CD14-positive monocyte (primary cell): ENCODE measurements around the gene ZNF500. TPM values are rescaled to one million over a fixed set of nuclear protein-coding genes. Genes with fewer than 3 reads are reported as not detected.

Source experiments
- DNase-seq, 3 donors: peaks; one replicate each; pipeline ENCODE4 v3.0.0-alpha.2; 2011 to 2022
- H2AFZ ChIP-seq: 2 replicates; pipeline ENCODE4 v1.6.0; 2012; ENCODE audit warnings: mild to moderate bottlenecking, low read depth, low read length, inconsistent platforms; ENCODE audit not compliant: insufficient read depth, poor library complexity, severe bottlenecking
- H3K27ac ChIP-seq, 2 donors: 1 replicate in 1 of 2; 2 replicates in 1 of 2; pipeline ENCODE4 v1.5.1; 2012 to 2013; ENCODE audit warnings: low read length in 2 of 2, control low read depth in 1 of 2, inconsistent platforms in 1 of 2, low read depth in 1 of 2, mild to moderate bottlenecking in 1 of 2
- H3K27me3 ChIP-seq, 2 donors: one replicate each; pipeline versions ENCODE4 v1.6.0 to v1.6.1; 2011 to 2013; ENCODE audit warnings: low read length in 2 of 2; ENCODE audit not compliant: control insufficient read depth in 2 of 2, insufficient read depth in 2 of 2
- H3K36me3 ChIP-seq, 2 donors: replicated peaks in 1 of 2; 1 replicate in 1 of 2; 2 replicates in 1 of 2; pipeline versions ENCODE4 v1.5.1 to v1.6.1; 2012 to 2013; ENCODE audit warnings: low read length in 2 of 2, control low read depth in 1 of 2, inconsistent platforms in 1 of 2, mild to moderate bottlenecking in 1 of 2; ENCODE audit not compliant: insufficient read depth in 2 of 2, control insufficient read depth in 1 of 2
- H3K4me1 ChIP-seq, 2 donors: 1 replicate in 1 of 2; 2 replicates in 1 of 2; pipeline versions ENCODE4 v1.5.1 to v1.6.1; 2012 to 2013; ENCODE audit warnings: low read length in 2 of 2, control low read depth in 1 of 2, inconsistent platforms in 1 of 2, mild to moderate bottlenecking in 1 of 2, moderate library complexity in 1 of 2; ENCODE audit not compliant: insufficient read depth in 2 of 2, control insufficient read depth in 1 of 2
- H3K4me2 ChIP-seq: replicated peaks from 2 replicates; pipeline ENCODE3; 2012; ENCODE audit warnings: low read length, moderate library complexity, mild to moderate bottlenecking; ENCODE audit not compliant: poor library complexity, severe bottlenecking; ENCODE audit errors: extremely low read depth
- H3K4me3 ChIP-seq, 3 experiments: fragments of 200-600 bp in 1 of 3; sonication (generic) in 1 of 3; replicated peaks in 1 of 3; 1 replicate in 2 of 3; 2 replicates in 1 of 3; pipeline ENCODE4 v1.5.1; 2011 to 2013; ENCODE audit warnings: low read length in 3 of 3, mild to moderate bottlenecking in 3 of 3, control low read depth in 2 of 3, low read depth in 2 of 3, inconsistent platforms in 1 of 3, moderate library complexity in 1 of 3
- H3K79me2 ChIP-seq: 2 replicates; pipeline ENCODE4 v1.6.0; 2012; ENCODE audit warnings: mild to moderate bottlenecking, control low read depth, inconsistent platforms, low read length, moderate library complexity; ENCODE audit not compliant: insufficient read depth
- H3K9ac ChIP-seq: 2 replicates; pipeline ENCODE4 v1.6.0; 2017; ENCODE audit warnings: low read length, mild to moderate bottlenecking; ENCODE audit not compliant: insufficient read depth, poor library complexity, severe bottlenecking
- H3K9me3 ChIP-seq, 2 donors: replicated peaks in 1 of 2; 1 replicate in 1 of 2; 2 replicates in 1 of 2; pipeline versions ENCODE4 v1.5.1 to v1.6.1; 2012 to 2013; ENCODE audit warnings: low read length in 2 of 2, control low read depth in 1 of 2; ENCODE audit not compliant: control insufficient read depth in 1 of 2, insufficient read depth in 1 of 2
- H4K20me1 ChIP-seq: 2 replicates; pipeline ENCODE4 v1.6.0; 2012; ENCODE audit warnings: mild to moderate bottlenecking, low read length, control low read depth, moderate library complexity; ENCODE audit not compliant: insufficient read depth
- H3K27ac Mint-ChIP-seq, 7 donors: one replicate each; pipeline ENCODE4 v1.8.0; 2020; ENCODE audit warnings: mild to moderate bottlenecking in 7 of 7, mixed read lengths in 7 of 7, moderate library complexity in 6 of 7, inconsistent platforms in 2 of 7
- H3K27me3 Mint-ChIP-seq, 3 donors: one replicate each; pipeline ENCODE4 v1.8.0; 2021 to 2022; ENCODE audit warnings: low read depth in 3 of 3, mild to moderate bottlenecking in 3 of 3, mixed read lengths in 3 of 3, moderate library complexity in 3 of 3, inconsistent platforms in 1 of 3
- H3K36me3 Mint-ChIP-seq, 2 donors: one replicate each; pipeline ENCODE4 v1.8.0; 2020; ENCODE audit warnings: mixed read lengths in 2 of 2, inconsistent platforms in 1 of 2, mild to moderate bottlenecking in 1 of 2
- H3K4me1 Mint-ChIP-seq: one replicate; pipeline ENCODE4 v1.8.0; 2020; ENCODE audit warnings: mild to moderate bottlenecking, mixed read lengths
- H3K4me3 Mint-ChIP-seq, 2 donors: one replicate each; pipeline ENCODE4 v1.8.0; 2020; ENCODE audit warnings: mild to moderate bottlenecking in 2 of 2, mixed read lengths in 2 of 2, moderate library complexity in 1 of 2
- H3K9me3 Mint-ChIP-seq, 7 donors: one replicate each; pipeline ENCODE4 v1.8.0; 2020 to 2022; ENCODE audit warnings: mixed read lengths in 7 of 7, mild to moderate bottlenecking in 6 of 7, moderate library complexity in 6 of 7, inconsistent platforms in 2 of 7
- CTCF ChIP-seq: fragments of 200-600 bp; IDR thresholded peaks from one replicate; pipeline ENCODE4 v1.8.0; 2022; ENCODE audit warnings: antibody characterized with exemption, mild to moderate bottlenecking
- WGBS: methylation state at CpG from one replicate; pipeline ENCODE4 v1.1.5; 2013; ENCODE audit warnings: missing lambda C conversion rate; ENCODE audit not compliant: insufficient coverage; 5-methylcytosine and 5-hydroxymethylcytosine counted together
- intact Hi-C, 2 donors: fragments of 100-400 bp; cut with micrococcal nuclease; formaldehyde crosslinking; loops; one replicate each; pipeline versions ENCODE4 v1.15.0 to v1.15.1; 2023
- polyA plus RNA-seq, 3 donors: library from polyadenylated mRNA; depleted of rRNA in 1 of 3; unstranded in 2 of 3; stranded (reverse) in 1 of 3; fragments of 300-500 nt in 2 of 3; fragments of >200 nt in 1 of 3; fragmentation: Illumina TruSeq in 2 of 3; gene quantifications; 1 replicate in 2 of 3; 2 replicates in 1 of 3; pipeline ENCODE4 v1.2.3, GENCODE V29; 2012 to 2021

The ZNF500 gene
- polyA plus RNA-seq, 3 donors, result 2.4 to 5.6 (median 5.2) TPM

- Mint-ChIP-seq H3K27me3 (peaks cover 0 to 2% (median 0%) of the 10 kb centered on the region in 3 donors), H3K36me3 (peaks cover 27 to 59% of the 10 kb centered on the region in 2 donors), H3K9me3 (no peaks in the 10 kb centered on the region), H3K27ac (peak overlapping the region; percentile 86 to 97 (median 96)), H3K4me3 (peak overlapping the region; percentile 87 to 89), H3K4me1 (peaks cover 42% of the 10 kb centered on the region)
- peak overlapping the region; percentile 98 for H3K4me2 ChIP-seq
- 75% methylated on average over 22 of the region's 26 CpGs for WGBS
- TF ChIP-seq CTCF, result no peak
- peaks cover 34% of the 10 kb centered on the region for H3K79me2 ChIP-seq
- H3K9ac ChIP-seq, result no peak overlapping the region
- no peaks in the 10 kb centered on the region for H3K9me3 ChIP-seq
- intact Hi-C loops, result loop anchor here (2.0 to 5.0 kb wide), 4 partner anchors 37 to 72 kb away; partner anchors contain the start of genes ANKS3 (in 2 of the 2), DNAAF8 (in 2 of the 2), GLYR1 (in 2 of the 2) and UBN1 (in 2 of the 2)
- no peak overlapping the region for H2AFZ ChIP-seq
- H3K4me1 ChIP-seq, result peaks cover 40 to 48% of the 10 kb centered on the region in 2 donors
- H3K27ac ChIP-seq, result peak overlapping the region; percentile 77 to 86
- H3K4me3 ChIP-seq, result peak overlapping the region in 1 of 3 experiments; percentile 92
- DNase-seq, result no peak
- H3K36me3 ChIP-seq, result peaks cover 44 to 53% of the 10 kb centered on the region in 2 donors
- no peaks in the 10 kb centered on the region for H3K27me3 ChIP-seq
- H4K20me1 ChIP-seq, result no peaks in the 10 kb centered on the region
Observed at GRCh38 chr16:4803898-4804762, 37.2 kb upstream of the ZNF500 start.

GRCh38 chr16:4803401-4803844 lies 36.5 kb upstream of the ZNF500 start:
- peak overlapping the region; percentile 87 to 89 for H3K4me3 Mint-ChIP-seq
- H3K27me3 Mint-ChIP-seq, result peaks cover 0 to 2% (median 0%) of the 10 kb centered on the region in 3 donors
- WGBS, result 0% methylated on average over 5 of the region's 8 CpGs
- intact Hi-C loops, result loop anchor here (2.0 to 5.0 kb wide), 4 partner anchors 36 to 71 kb away; partner anchors contain the start of genes ANKS3 (in 2 of the 2), DNAAF8 (in 2 of the 2), GLYR1 (in 2 of the 2) and UBN1 (in 2 of the 2)
- Histone ChIP-seq H3K27ac (peak overlapping the region; percentile 77 to 86), H3K4me3 (peak overlapping the region; percentile 72 to 92 (median 75)), H3K4me2 (peak overlapping the region; percentile 98), H4K20me1 (no peaks in the 10 kb centered on the region), H2AFZ (no peak overlapping the region), H3K79me2 (peaks cover 35% of the 10 kb centered on the region), H3K27me3 (no peaks in the 10 kb centered on the region), H3K9me3 (no peaks in the 10 kb centered on the region), H3K4me1 (peaks cover 40 to 48% of the 10 kb centered on the region in 2 donors), H3K9ac (no peak overlapping the region), H3K36me3 (peaks cover 45 to 53% of the 10 kb centered on the region in 2 donors)
- peak overlapping the region; percentile 86 to 97 (median 96) for H3K27ac Mint-ChIP-seq
- peak; percentile 23 to 50 (median 35) for DNase-seq
- no peak for TF ChIP-seq CTCF
- H3K4me1 Mint-ChIP-seq, result peaks cover 42% of the 10 kb centered on the region
- no peaks in the 10 kb centered on the region for H3K9me3 Mint-ChIP-seq
- H3K36me3 Mint-ChIP-seq, result peaks cover 34 to 62% of the 10 kb centered on the region in 2 donors
